ENCODE results near the gene TBC1D14.

DNA sequence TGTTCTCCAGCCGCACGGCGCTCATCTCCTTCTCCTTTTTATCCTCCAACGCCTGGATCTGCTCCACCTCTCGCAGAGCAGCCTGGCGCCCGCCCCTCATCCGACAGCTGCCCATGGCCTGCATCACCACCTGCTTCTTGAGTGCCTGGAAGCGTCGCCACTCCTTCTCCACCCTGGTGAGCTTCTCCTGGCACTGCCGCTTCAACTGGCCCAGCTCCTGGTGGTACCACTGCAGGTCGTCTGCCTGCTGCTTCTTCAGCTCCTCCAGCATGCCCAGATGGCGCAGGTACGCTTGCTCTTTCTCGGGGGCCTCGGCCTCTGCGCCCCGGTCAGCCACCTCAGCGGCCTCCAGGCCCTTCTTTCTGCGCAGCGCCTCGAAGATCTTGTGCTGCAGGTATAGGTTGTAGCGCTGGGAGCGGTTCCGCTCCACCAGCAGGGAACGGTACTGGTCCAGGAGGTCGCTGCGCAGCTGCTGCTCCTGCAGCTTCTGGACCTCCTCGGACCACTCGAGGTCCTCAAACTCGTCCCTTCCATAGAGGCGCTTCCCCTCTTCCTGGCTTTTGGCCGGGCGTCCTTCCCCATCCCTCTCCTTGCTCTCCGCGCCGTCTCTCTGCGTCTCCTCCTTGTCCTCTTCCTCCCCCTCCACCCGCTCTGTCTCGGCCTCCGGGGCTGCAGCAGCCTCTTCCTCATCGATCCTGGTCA lies 132.3 kb downstream of the TBC1D14 start:
- TF ChIP-seq, protein P1, sequence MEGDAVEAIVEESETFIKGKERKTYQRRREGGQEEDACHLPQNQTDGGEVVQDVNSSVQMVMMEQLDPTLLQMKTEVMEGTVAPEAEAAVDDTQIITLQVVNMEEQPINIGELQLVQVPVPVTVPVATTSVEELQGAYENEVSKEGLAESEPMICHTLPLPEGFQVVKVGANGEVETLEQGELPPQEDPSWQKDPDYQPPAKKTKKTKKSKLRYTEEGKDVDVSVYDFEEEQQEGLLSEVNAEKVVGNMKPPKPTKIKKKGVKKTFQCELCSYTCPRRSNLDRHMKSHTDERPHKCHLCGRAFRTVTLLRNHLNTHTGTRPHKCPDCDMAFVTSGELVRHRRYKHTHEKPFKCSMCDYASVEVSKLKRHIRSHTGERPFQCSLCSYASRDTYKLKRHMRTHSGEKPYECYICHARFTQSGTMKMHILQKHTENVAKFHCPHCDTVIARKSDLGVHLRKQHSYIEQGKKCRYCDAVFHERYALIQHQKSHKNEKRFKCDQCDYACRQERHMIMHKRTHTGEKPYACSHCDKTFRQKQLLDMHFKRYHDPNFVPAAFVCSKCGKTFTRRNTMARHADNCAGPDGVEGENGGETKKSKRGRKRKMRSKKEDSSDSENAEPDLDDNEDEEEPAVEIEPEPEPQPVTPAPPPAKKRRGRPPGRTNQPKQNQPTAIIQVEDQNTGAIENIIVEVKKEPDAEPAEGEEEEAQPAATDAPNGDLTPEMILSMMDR (IDR thresholded peaks at IDR 0.05) = no peak
- no peak for TF ChIP-seq POLR2A (IDR thresholded peaks at IDR 0.05)
